SU-DHL-6 (cell line): ENCODE data around the gene ADAMTS16.

Source experiments
- H2AFZ ChIP-seq: fragments of 200-600 bp; sonication (generic); 2 replicates; pipeline ENCODE4 v1.6.1; 2014; ENCODE audit warnings: low read depth, mild to moderate bottlenecking, moderate library complexity, mixed read lengths, antibody characterized with exemption, low read length; ENCODE audit not compliant: severe bottlenecking
- H3F3A ChIP-seq: fragments of 200-600 bp; shearing (Covaris generic); 2 replicates; pipeline ENCODE4 v1.6.0; 2016; ENCODE audit warnings: antibody characterized with exemption, mild to moderate bottlenecking; ENCODE audit not compliant: insufficient read depth
- H3K27ac ChIP-seq: fragments of 200-600 bp; sonication (generic); 2 replicates; pipeline ENCODE4 v1.5.1; 2016; ENCODE audit warnings: low read depth, mild to moderate bottlenecking, low read length, moderate library complexity, mixed read lengths
- H3K27me3 ChIP-seq: fragments of 200-600 bp; sonication (generic), shearing (Covaris generic); 2 replicates; pipeline ENCODE4 v1.6.0; 2014; ENCODE audit warnings: mild to moderate bottlenecking, low read length
- H3K36me3 ChIP-seq: fragments of 200-600 bp; sonication (generic); 2 replicates; pipeline ENCODE4 v1.6.1; 2014; ENCODE audit warnings: mild to moderate bottlenecking, low read length, mixed read lengths
- H3K4me2 ChIP-seq: fragments of 300-600, 200-600 bp; shearing (Covaris generic), sonication (generic); 2 replicates; pipeline ENCODE4 v1.6.0; 2014; ENCODE audit warnings: low read length, low read depth, mild to moderate bottlenecking; ENCODE audit not compliant: poor library complexity, severe bottlenecking
- H3K4me3 ChIP-seq: fragments of 200-600 bp; sonication (generic); 2 replicates; pipeline ENCODE4 v1.5.1; 2014; ENCODE audit warnings: antibody characterized with exemption, low read length, mild to moderate bottlenecking, mixed read lengths; ENCODE audit not compliant: insufficient read depth, poor library complexity, severe bottlenecking
- H3K79me2 ChIP-seq: fragments of 200-600 bp; sonication (generic); 2 replicates; pipeline ENCODE4 v1.6.1; 2014; ENCODE audit warnings: mild to moderate bottlenecking, low read length, moderate library complexity; ENCODE audit not compliant: insufficient read depth
- H3K9ac ChIP-seq: fragments of 200-600 bp; sonication (generic); 2 replicates; pipeline ENCODE4 v1.7.0; 2014; ENCODE audit warnings: mild to moderate bottlenecking, low read length
- H3K9me2 ChIP-seq: fragments of 200-600 bp; sonication (generic); replicated peaks from 2 replicates; pipeline ENCODE4 v1.6.1; 2014; ENCODE audit warnings: low read length; ENCODE audit not compliant: insufficient read depth
- H3K9me3 ChIP-seq: fragments of 200-600 bp; sonication (generic); 2 replicates; pipeline ENCODE4 v1.6.1; 2014; ENCODE audit warnings: low read length, mixed read lengths; ENCODE audit not compliant: insufficient read depth
- H4K20me1 ChIP-seq: fragments of 200-600 bp; sonication (generic); 2 replicates; pipeline ENCODE4 v1.6.1; 2014; ENCODE audit warnings: low read depth, mild to moderate bottlenecking, antibody characterized with exemption, low read length, moderate library complexity, mixed read lengths
- CTCF ChIP-seq: fragments of 200-600 bp; sonication (generic); IDR thresholded peaks from one replicate; pipeline ENCODE4 v1.5.1; 2017; ENCODE audit warnings: antibody characterized with exemption, mild to moderate bottlenecking, low read length, moderate library complexity; ENCODE audit not compliant: insufficient read depth, poor library complexity, severe bottlenecking
- EZH2phosphoT487 ChIP-seq: fragments of 200-600 bp; sonication (generic), shearing (Covaris generic); conservative IDR thresholded peaks from 2 replicates; pipeline ENCODE4 v1.6.1; 2018; ENCODE audit warnings: mild to moderate bottlenecking, antibody characterized with exemption, low read length, moderate library complexity, mixed read lengths

The ADAMTS16 gene

DNA sequence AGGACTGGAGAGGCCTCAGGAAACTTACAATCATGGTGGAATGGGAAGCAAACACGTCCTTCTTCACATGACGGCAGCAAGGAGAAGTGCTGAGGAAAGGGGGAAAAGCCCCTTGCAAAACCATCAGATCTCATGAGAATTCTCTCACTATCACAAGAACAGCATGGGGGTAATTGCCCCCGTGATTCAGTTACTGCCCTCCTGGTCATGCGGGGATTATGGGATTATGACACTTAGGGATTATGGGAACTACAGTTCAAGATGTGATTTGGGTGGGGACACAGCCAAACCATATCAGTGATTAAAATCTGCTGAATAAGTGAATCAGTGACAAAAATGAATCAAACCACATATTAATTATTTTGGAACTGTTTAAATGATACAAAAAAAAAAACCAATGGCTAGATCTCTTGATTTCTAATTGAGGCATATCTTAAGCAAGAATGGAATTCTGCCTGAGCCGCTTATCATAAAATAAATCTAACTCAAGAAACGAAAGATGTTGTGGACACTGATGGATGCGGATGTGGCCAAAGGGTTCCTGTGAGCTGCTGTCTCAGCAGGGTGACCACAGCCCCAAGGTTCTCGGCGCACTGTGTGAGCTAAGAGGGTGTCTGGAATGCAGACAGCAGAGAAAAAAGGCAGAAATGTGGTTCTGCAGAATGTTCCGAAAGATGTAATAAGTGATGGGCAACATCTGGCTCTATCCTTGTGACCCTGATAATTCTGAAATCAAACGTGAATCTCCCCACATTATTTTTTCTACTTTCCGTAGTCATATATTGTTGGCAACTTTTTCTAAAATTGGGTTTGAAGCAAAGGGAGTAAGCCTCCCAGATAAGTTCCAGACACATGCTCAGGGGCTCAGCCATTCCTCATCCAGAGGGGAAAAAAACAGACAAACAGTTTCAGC, 175.2 kb downstream of the ADAMTS16 start:
- Histone ChIP-seq H2AFZ (no peak overlapping the region), H3K4me3 (no peak overlapping the region), H4K20me1 (no peaks in the 10 kb centered on the region), H3K4me2 (no peak overlapping the region), H3K9ac (no peak overlapping the region), H3K9me3 (no peaks in the 10 kb centered on the region), H3K79me2 (no peaks in the 10 kb centered on the region), H3K27me3 (no peaks in the 10 kb centered on the region), H3K36me3 (no peaks in the 10 kb centered on the region), H3K27ac (no peak overlapping the region), H3F3A (no peaks in the 10 kb centered on the region), H3K9me2 (no peaks in the 10 kb centered on the region)
- TF ChIP-seq CTCF (no peak), EZH2phosphoT487 (no peak)

GRCh38 chr5:5316334-5316733, 176.2 kb downstream of the ADAMTS16 start:
- Histone ChIP-seq H3F3A (no peaks in the 10 kb centered on the region), H3K79me2 (no peaks in the 10 kb centered on the region)

GRCh38 chr5:5317976-5318375, 177.8 kb downstream of the ADAMTS16 start:
- no peak overlapping the region for H3K4me3 ChIP-seq
- no peaks in the 10 kb centered on the region for H3K9me3 ChIP-seq
- H3F3A ChIP-seq: no peaks in the 10 kb centered on the region
- no peaks in the 10 kb centered on the region for H4K20me1 ChIP-seq
- H2AFZ ChIP-seq: no peak overlapping the region
- H3K9me2 ChIP-seq: no peaks in the 10 kb centered on the region
- H3K36me3 ChIP-seq: no peaks in the 10 kb centered on the region
- TF ChIP-seq CTCF: no peak
- no peak for TF ChIP-seq EZH2phosphoT487
- no peaks in the 10 kb centered on the region for H3K79me2 ChIP-seq
- no peak overlapping the region for H3K9ac ChIP-seq
- H3K27me3 ChIP-seq: no peaks in the 10 kb centered on the region
- no peak overlapping the region for H3K27ac ChIP-seq
- H3K4me2 ChIP-seq: no peak overlapping the region

More at GRCh38 chr5:5316334-5316733, 176.2 kb downstream of the ADAMTS16 start:
- Histone ChIP-seq H3K27me3 (no peaks in the 10 kb centered on the region), H2AFZ (no peak overlapping the region), H3K27ac (no peak overlapping the region), H3K9me2 (no peaks in the 10 kb centered on the region), H3K4me3 (no peak overlapping the region), H3K9ac (no peak overlapping the region), H3K9me3 (no peaks in the 10 kb centered on the region), H3K36me3 (no peaks in the 10 kb centered on the region), H3K4me2 (no peak overlapping the region), H4K20me1 (no peaks in the 10 kb centered on the region)
- no peak for TF ChIP-seq EZH2phosphoT487
- TF ChIP-seq CTCF: no peak
